ENCODE measurements around the gene MYOM3.

GRCh38 chr1:24114753-24115152 lies 2.8 kb upstream of the MYOM3 start:
- TF ChIP-seq CTCF (IDR thresholded peaks at IDR 0.05) (no peak), POLR2A (IDR thresholded peaks at IDR 0.05) (no peak)

Data from body of pancreas (tissue), 4 donors.